Aorta (tissue), 5 donors: Measurements from ENCODE around the gene LRIT3. TPM values are rescaled to one million over a fixed set of nuclear protein-coding genes. Genes with fewer than 3 reads are reported as not detected.

Experiments
- ATAC-seq: fragments of 200-7000 bp; cut with Tn5 transposase; one replicate; pipeline ENCODE4 v1.9.1; 2022; ENCODE audit warnings: moderate library complexity; ENCODE audit not compliant: low FRiP score
- DNase-seq, 2 donors: peaks; one replicate each; pipeline ENCODE4 v3.0.0-alpha.2; 2020
- H3K27ac ChIP-seq, 2 donors: one replicate each; pipeline ENCODE4 v1.5.1; 2013; ENCODE audit warnings: low read length in 2 of 2, mild to moderate bottlenecking in 2 of 2, moderate library complexity in 2 of 2, control low read depth in 1 of 2, inconsistent platforms in 1 of 2, low read depth in 1 of 2
- H3K27me3 ChIP-seq, 2 donors: one replicate each; pipeline ENCODE4 v1.6.1; 2013; ENCODE audit warnings: control low read depth in 1 of 2, low read length in 1 of 2, mild to moderate bottlenecking in 1 of 2, moderate library complexity in 1 of 2; ENCODE audit not compliant: insufficient read depth in 2 of 2, control insufficient read depth in 1 of 2
- H3K36me3 ChIP-seq, 2 donors: one replicate each; pipeline ENCODE4 v1.6.1; 2013; ENCODE audit warnings: control low read depth in 1 of 2, low read length in 1 of 2, mild to moderate bottlenecking in 1 of 2; ENCODE audit not compliant: insufficient read depth in 2 of 2, control insufficient read depth in 1 of 2
- H3K4me1 ChIP-seq, 2 donors: one replicate each; pipeline ENCODE4 v1.6.1; 2013; ENCODE audit warnings: low read length in 2 of 2, control low read depth in 1 of 2, mild to moderate bottlenecking in 1 of 2, moderate library complexity in 1 of 2; ENCODE audit not compliant: insufficient read depth in 2 of 2, control insufficient read depth in 1 of 2
- H3K4me3 ChIP-seq, 2 donors: one replicate each; pipeline ENCODE4 v1.5.1; 2013; ENCODE audit warnings: low read length in 2 of 2, control low read depth in 1 of 2, mild to moderate bottlenecking in 1 of 2
- H3K9me3 ChIP-seq: one replicate; pipeline ENCODE4 v1.6.1; 2013; ENCODE audit warnings: mild to moderate bottlenecking, low read length; ENCODE audit not compliant: control insufficient read depth
- WGBS, 2 donors: extraction: QIAGEN DNeasy Blood & Tissue Kit; methylation state at CpG; one replicate each; pipeline ENCODE4 v1.1.7; 2013; 5-methylcytosine and 5-hydroxymethylcytosine counted together
- intact Hi-C, 2 donors: fragments of 100-400 bp; cut with DNase I; formaldehyde crosslinking; loops; one replicate each; pipeline versions ENCODE4 v1.14.2 to v1.15.0; 2022
- long read RNA-seq, 2 donors: library from polyadenylated mRNA; unstranded; transcript quantifications; one replicate each; pipeline ENCODE4 v2.0.0, GENCODE V29; 2020 to 2021
- polyA plus RNA-seq, 2 donors: library from polyadenylated mRNA; stranded (reverse); fragments of 200-250 nt; gene quantifications; one replicate each; pipeline ENCODE4 v1.2.3, GENCODE V29; 2013
- total RNA-seq, 2 donors: library from RNA; stranded (reverse); fragmentation: NEBNext Ultra II Directional; extraction: Animal tissue kit (Norgen Biotek cat#: 25700); gene quantifications; one replicate each; pipeline ENCODE4 v1.2.1, GENCODE V29; 2021
- donor health status: healthy with polysubstance abuse.
- donor health status: Bipolar disorder and iron deficiency.
- donor health status: DM: no; HTN: no; CAD: no.
- donor health status: DM: no; HTN: no; CAD: no.
- donor health status: DM: yes; HTN: yes; CAD: no.

The LRIT3 gene, protein sequence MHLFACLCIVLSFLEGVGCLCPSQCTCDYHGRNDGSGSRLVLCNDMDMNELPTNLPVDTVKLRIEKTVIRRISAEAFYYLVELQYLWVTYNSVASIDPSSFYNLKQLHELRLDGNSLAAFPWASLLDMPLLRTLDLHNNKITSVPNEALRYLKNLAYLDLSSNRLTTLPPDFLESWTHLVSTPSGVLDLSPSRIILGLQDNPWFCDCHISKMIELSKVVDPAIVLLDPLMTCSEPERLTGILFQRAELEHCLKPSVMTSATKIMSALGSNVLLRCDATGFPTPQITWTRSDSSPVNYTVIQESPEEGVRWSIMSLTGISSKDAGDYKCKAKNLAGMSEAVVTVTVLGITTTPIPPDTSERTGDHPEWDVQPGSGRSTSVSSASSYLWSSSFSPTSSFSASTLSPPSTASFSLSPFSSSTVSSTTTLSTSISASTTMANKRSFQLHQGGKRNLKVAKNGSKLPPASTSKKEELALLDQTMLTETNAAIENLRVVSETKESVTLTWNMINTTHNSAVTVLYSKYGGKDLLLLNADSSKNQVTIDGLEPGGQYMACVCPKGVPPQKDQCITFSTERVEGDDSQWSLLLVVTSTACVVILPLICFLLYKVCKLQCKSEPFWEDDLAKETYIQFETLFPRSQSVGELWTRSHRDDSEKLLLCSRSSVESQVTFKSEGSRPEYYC
- total RNA-seq (under 1 TPM; 0.26 to 0.36 TPM), polyA plus RNA-seq (under 1 TPM in 1 of 2 donors, not detected in 1; 0.49 TPM)
- long read RNA-seq, donor 1: 0 reads
- long read RNA-seq, donor 2: 0 reads

DNA sequence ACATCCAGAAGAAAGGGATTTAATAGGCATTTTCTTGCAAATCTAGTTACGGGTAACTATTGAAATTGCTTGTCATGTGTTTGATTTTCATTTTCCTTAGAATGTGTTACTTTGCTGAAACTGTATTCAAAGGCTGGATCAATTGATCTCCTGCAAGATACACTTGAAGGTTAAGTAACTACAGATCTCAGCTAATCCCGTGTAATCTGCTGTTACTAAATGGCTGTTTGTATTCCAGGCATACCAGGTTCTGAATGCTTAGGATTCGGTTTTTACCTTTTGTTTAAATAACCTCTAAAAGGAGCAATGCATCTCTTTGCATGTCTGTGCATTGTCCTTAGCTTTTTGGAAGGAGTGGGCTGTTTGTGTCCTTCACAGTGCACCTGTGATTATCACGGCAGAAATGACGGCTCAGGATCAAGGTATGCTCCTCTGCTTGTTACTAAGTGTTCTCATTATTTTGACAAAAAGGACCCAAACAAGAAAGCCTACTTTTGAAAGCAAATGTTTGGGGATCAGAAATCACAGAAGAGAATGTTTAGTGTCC is at the start of gene LRIT3:
Gene LRIT3 (plus strand): TSS at position 212 of the 547 bp plus-strand sequence. CDS start 95 bp downstream, at position 307.
- no peaks in the 10 kb centered on the region for H3K36me3 ChIP-seq
- H3K4me1 ChIP-seq: no peaks in the 10 kb centered on the region
- no peak within 1 kb of the TSS for H3K27ac ChIP-seq
- no peak within 1 kb of the TSS for H3K4me3 ChIP-seq
- DNase-seq (no peak), ATAC-seq (no peak)
- H3K27me3 ChIP-seq: peaks cover 0 to 1% of the 10 kb centered on the region in 2 donors
- 75 to 76% methylated on average over 5 of the region's 5 CpGs for WGBS, 2 donors
- no peaks in the 10 kb centered on the region for H3K9me3 ChIP-seq
- intact Hi-C loops: no loop called here

DNA sequence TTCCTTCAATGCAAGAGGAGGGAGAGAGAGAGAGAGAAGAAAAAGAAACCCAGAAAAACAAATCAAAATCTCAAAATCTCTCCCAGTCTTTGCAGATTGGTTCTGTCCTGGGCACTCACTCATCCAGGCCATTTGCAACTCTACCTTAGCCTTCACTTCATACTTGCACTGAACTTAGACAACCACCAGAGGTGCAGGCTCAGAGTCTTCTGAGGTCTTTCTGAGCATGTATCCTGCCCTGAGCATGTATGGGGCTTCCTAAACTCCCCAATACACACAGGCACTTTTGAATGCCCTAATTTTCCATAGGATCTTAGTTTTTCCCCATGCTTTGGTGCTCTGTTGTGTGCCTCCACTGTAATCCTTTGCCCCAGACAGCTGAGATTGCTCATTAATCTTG is 49.0 kb upstream of the LRIT3 start:
- Histone ChIP-seq H3K4me3 (no peak overlapping the region), H3K9me3 (peaks cover 3% of the 10 kb centered on the region), H3K27me3 (peaks cover 0 to 2% of the 10 kb centered on the region in 2 donors), H3K27ac (no peak overlapping the region), H3K4me1 (no peaks in the 10 kb centered on the region), H3K36me3 (no peaks in the 10 kb centered on the region)
- intact Hi-C loops: no loop called here
- ATAC-seq: no peak
- no peak for DNase-seq

DNA sequence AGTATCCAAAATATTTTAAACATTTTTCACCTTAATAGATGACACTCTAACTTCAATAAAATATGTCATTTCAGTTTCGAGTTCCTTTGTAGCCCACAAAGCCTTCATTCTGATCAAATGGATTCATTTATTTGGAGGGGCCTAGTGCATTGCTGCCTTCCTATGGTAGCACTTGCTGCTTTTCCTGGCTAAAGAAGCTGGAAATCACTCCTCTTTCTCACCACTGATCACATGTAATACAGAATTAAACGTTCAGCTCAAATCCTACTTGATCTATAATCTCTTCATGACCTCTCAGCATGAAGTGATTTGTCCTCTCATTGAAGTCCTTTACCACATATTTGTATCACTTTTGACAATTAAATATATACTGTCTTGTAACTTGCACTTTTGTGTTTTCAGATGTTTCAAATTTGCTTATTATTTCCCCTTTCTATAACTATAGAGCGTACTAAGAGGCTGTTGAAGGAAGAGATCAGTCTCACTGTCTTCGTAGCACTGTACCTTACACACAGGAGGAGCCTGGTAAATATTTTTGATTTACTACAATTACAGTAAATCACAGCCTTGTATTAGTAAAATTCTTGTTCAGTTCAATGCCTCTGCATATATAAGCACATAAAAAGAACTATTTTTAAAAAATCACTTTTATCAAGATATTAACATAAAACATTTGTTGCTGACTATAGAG is 46.7 kb upstream of the LRIT3 start:
- ATAC-seq (no peak), DNase-seq (no peak)
- Histone ChIP-seq H3K27me3 (peaks cover 0 to 2% of the 10 kb centered on the region in 2 donors), H3K9me3 (peaks cover 3% of the 10 kb centered on the region), H3K4me3 (no peak overlapping the region), H3K36me3 (no peaks in the 10 kb centered on the region), H3K4me1 (no peaks in the 10 kb centered on the region), H3K27ac (no peak overlapping the region)
- 74 to 78% methylated on average over 4 of the region's 4 CpGs for WGBS, 2 donors
- intact Hi-C loops: no loop called here

DNA sequence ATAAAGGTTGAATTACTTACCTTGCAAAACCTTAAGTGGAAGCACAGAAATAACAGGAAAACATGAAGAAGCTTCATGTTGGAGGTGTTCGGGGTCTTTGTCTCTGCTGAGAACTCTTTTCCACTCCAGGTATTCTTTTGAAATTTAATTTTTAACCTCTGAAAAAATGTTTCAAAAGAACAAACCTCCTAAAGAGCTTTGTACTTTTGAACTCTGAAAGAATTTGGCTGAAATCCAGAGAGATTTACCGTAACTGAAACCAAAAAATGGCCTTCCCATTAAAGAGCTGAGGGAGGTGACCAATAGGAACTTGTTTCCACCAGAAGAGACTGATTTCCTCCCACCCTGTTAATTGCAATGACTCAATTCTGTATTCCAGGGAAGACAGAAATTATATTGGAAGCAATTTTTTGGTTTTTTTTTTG is 46.0 kb upstream of the LRIT3 start, which contains the start of gene CFI:
Gene CFI (minus strand): TSS at position 105 of the 425 bp plus-strand sequence. CDS start 28 bp downstream, at position 77.
- DNase-seq (no peak), ATAC-seq (no peak)
- H3K27me3 ChIP-seq: peaks cover 0 to 2% of the 10 kb centered on the region in 2 donors
- no peaks in the 10 kb centered on the region for H3K9me3 ChIP-seq
- H3K4me3 ChIP-seq: no peak within 1 kb of the TSS
- intact Hi-C loops: no loop called here
- 51% methylated on average over 2 of the region's 2 CpGs for WGBS, 2 donors
- no peaks in the 10 kb centered on the region for H3K4me1 ChIP-seq
- H3K27ac ChIP-seq: no peak within 1 kb of the TSS
- H3K36me3 ChIP-seq: no peaks in the 10 kb centered on the region

DNA sequence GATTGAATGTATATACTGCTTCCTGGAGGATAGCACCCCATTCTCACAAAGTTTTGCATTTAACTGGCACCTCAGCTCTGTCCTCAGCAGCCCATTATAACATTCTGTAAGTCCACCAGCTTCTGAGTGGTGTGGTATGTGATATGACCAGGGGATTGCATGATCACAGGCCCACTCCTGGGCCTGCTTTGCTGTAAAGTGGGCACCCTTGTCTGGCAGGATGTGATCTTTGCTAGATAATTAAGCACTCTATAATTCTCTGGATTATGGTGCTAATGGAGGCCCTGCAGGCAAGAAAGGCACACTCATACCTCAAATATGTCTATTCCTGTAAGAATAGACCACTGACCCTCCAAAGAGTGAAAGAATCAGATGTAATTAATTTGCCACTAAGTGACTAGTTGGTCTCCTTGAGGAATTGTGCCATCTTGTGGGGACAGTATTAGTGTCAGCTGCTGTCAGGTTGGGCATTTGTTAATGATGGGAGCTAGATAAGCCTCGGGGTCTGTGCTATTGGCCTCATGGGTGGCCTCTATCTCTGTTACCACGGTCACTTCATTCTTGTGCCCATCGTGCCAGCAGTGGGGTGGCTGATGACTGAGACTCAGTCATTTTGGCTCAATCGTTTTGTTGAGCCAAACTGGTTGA is 43.9 kb upstream of the LRIT3 start:
- 23% methylated on average over 4 of the region's 4 CpGs for WGBS, 2 donors
- ATAC-seq (no peak), DNase-seq (no peak)
- no peaks in the 10 kb centered on the region for H3K36me3 ChIP-seq
- H3K9me3 ChIP-seq: no peaks in the 10 kb centered on the region
- H3K27me3 ChIP-seq: peaks cover 0 to 2% of the 10 kb centered on the region in 2 donors
- H3K4me3 ChIP-seq: no peak overlapping the region
- intact Hi-C loops: no loop called here
- no peaks in the 10 kb centered on the region for H3K4me1 ChIP-seq
- no peak overlapping the region for H3K27ac ChIP-seq

DNA sequence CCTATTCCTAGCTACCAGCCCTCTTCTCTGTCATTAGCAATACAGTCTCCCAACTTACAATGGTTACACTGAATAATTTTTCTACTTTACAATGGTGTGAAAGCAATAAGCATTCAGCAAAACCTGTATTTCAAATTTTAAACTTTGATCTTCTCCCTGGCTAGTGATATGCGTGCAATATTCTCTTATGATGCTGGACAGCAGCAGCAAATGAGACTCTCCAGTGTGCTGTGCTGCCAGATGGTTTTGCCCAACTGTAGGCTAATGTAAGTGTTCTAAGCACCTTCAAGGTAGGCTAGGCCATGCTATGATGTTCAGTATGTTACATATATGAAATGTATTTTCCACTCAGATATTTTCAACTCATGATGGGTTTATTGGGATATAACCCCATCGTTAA is 38.3 kb upstream of the LRIT3 start:
- no peak overlapping the region for H3K4me3 ChIP-seq
- no peaks in the 10 kb centered on the region for H3K4me1 ChIP-seq
- ATAC-seq (no peak), DNase-seq (no peak)
- intact Hi-C loops: loop anchor here in 1 of 2 donors (10.0 kb wide), 1 partner anchor 1185 kb away; the partner anchor contains the start of gene RPL34
- H3K27ac ChIP-seq: no peak overlapping the region
- no peaks in the 10 kb centered on the region for H3K27me3 ChIP-seq
- no peaks in the 10 kb centered on the region for H3K36me3 ChIP-seq
- no peaks in the 10 kb centered on the region for H3K9me3 ChIP-seq
- 89 to 90% methylated on average over 2 of the region's 2 CpGs for WGBS, 2 donors

DNA sequence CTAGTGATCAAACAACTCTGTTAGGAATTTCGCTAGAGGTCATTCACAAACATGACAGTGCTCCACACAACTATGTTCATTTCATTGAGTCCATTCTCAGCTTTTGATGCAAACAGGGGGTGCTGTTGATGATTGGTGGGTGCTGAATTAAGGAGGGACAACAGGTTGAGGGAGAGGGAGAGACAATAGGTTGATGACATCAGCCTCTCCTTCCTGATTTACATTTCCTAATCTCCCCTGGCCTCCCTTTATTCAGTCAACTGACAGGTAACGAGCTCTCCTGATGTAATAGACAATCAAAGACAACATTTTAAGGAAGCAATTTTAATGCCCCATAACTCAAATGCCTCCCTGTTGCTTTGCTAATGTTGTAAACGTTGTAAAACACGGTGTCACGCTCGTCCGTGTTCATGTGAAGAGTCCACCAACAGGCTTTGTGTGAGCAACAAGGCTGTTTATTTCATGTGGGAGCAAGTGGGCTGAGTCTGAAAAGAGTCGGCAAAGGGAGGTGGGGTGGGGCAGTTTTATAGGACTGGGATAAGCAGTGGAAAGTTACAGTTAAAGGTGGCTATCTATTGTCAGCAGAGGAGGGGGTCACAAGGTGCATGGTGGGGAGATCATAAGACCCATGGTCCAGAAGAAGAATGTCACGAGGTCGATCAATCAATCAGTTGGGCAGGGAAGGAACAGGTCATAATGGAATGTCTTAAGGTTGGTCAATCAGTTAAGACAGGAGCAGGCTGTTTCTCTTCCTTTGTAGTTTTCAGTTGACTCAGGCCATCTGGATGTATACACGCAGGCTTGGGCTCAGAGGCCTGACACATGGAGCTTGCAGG is 37.1 kb upstream of the LRIT3 start:
- H3K4me3 ChIP-seq: no peak overlapping the region
- no peaks in the 10 kb centered on the region for H3K4me1 ChIP-seq
- no peak overlapping the region for H3K27ac ChIP-seq
- intact Hi-C loops: loop anchor here in 1 of 2 donors (10.0 kb wide), 1 partner anchor 1186 kb away; the partner anchor contains the start of gene RPL34
- H3K27me3 ChIP-seq: no peaks in the 10 kb centered on the region
- no peaks in the 10 kb centered on the region for H3K36me3 ChIP-seq
- DNase-seq: no peak
- WGBS, 2 donors: 69 to 72% methylated on average over 11 of the region's 11 CpGs
- no peak for ATAC-seq
- H3K9me3 ChIP-seq: no peaks in the 10 kb centered on the region
